Suprapubic skin (tissue), 4 donors: ENCODE measurements around the gene BEX1.
"Not testable (repeated sequence)": the region's sequence is repeated elsewhere in the genome, so short reads cannot be mapped to it uniquely, and the experiment has no call there.

Experiments
- CTCF ChIP-seq, 2 donors: fragments of 200-600 bp in 1 of 2; fragments of 450-650 bp in 1 of 2; sonication (generic) in 1 of 2; IDR thresholded peaks; one replicate each; pipeline ENCODE4 v1.5.1; 2016 to 2019; ENCODE audit warnings: antibody characterized with exemption in 2 of 2, mild to moderate bottlenecking in 1 of 2, moderate library complexity in 1 of 2
- POLR2A ChIP-seq, 2 donors: fragments of 450-650 bp; IDR thresholded peaks; one replicate each; pipeline ENCODE4 v1.6.1; 2017; ENCODE audit warnings: antibody characterized with exemption in 2 of 2, mild to moderate bottlenecking in 2 of 2, moderate library complexity in 2 of 2
- POLR2AphosphoS5 ChIP-seq, 3 donors: sonication (generic); formaldehyde crosslinking; IDR thresholded peaks; one replicate each; pipeline ENCODE4 v1.6.1; 2017; ENCODE audit warnings: antibody characterized with exemption in 3 of 3

GRCh38 chrX:103109497-103109896 lies 45.5 kb upstream of the BEX1 start:
- TF ChIP-seq CTCF, POLR2AphosphoS5, POLR2A (IDR thresholded peaks at IDR 0.05): not testable (repeated sequence)
